ENCODE results near the gene RHBG. TPM values are rescaled to one million over a fixed set of nuclear protein-coding genes. Genes with fewer than 3 reads are reported as not detected.

The RHBG gene
- total and polyA plus RNA-seq, 2 donors (not counting 3 experiments of a cell fraction or from before 2014, with no cell fraction given) = not detected

DNA sequence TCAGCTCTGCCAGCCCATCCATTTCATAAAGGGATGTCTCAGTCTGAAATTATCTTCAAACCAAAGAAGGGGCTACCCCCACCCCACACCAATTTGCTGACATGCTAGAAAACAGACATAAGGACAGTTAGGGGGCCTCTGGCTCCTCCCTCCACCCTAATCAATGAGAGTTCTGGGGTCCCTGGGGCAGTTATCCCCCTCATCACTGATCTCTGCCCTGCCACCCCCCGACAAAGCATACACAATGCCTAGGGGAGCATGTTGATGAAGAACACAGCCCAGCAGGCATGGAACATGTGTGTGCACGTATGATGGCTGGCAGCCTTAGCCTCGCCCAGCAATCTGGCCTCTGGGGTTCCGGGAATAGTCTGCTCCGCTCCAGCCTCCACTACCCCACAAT lies 58.9 kb downstream of the RHBG start:
- ChIA-PET POLR2A (no interaction called here), CTCF (interaction anchor here (1.9 to 7.0 kb wide), 3 partner anchors 18 to 42 kb away, joined by 4 to 82 read pairs (median 9); no protein-coding TSS in a partner anchor)
- Histone ChIP-seq H3K4me1 (ENCODE audit: control insufficient read depth, extremely low read depth, insufficient read depth, low read length) (no peaks in the 10 kb centered on the region), H3K9ac (replicated peaks; ENCODE audit: extremely low read depth, insufficient read depth, low read length) (no peak overlapping the region), H3K4me3 (replicated peaks in 1 of 3; ENCODE audit: insufficient read depth in 1 of 3, low read depth in 1 of 3, low read length in 3 of 3) (no peak overlapping the region), H3K9me3 (replicated peaks; ENCODE audit: control insufficient read depth, insufficient read depth, low read length) (no peaks in the 10 kb centered on the region), H3K36me3 (ENCODE audit: control insufficient read depth in 2 of 2, extremely low read depth in 1 of 2, insufficient read depth in 2 of 2, low read length in 2 of 2) (no peaks in the 10 kb centered on the region), H3K9me1 (replicated peaks; ENCODE audit: control insufficient read depth, extremely low read depth, insufficient read depth, low read length) (no peaks in the 10 kb centered on the region), H3K4me2 (ENCODE audit: insufficient read depth, low read length) (no peak overlapping the region), H2AFZ (ENCODE audit: low read depth, low read length) (no peak overlapping the region), H3K27me3 (ENCODE audit: control insufficient read depth in 2 of 2, insufficient read depth in 2 of 2, low read length in 2 of 2) (peaks cover 86 to 88% of the 10 kb centered on the region in 2 experiments), H3K27ac (ENCODE audit: insufficient read depth, low read depth, low read length) (no peak overlapping the region), H3K79me2 (ENCODE audit: control insufficient read depth, insufficient read depth, low read length) (no peaks in the 10 kb centered on the region), H4K20me1 (replicated peaks; ENCODE audit: control insufficient read depth, extremely low read depth, insufficient read depth, low read length) (no peaks in the 10 kb centered on the region)
- TF ChIP-seq EZH2 (IDR thresholded peaks at IDR 0.05; ENCODE audit: borderline replicate concordance, low read depth, low read length, severe bottlenecking) = no peak
- no peak for TF ChIP-seq CTCF (IDR thresholded peaks at IDR 0.05; ENCODE audit: extremely low read depth in 1 of 2, insufficient read depth in 1 of 2, low read depth in 1 of 2, low read length in 2 of 2)
- no peak for TF ChIP-seq GATA2 (IDR thresholded peaks at IDR 0.05; ENCODE audit: insufficient read depth, insufficient read length, low read depth, low read length)
- TF ChIP-seq, protein P1, sequence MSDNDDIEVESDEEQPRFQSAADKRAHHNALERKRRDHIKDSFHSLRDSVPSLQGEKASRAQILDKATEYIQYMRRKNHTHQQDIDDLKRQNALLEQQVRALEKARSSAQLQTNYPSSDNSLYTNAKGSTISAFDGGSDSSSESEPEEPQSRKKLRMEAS (IDR thresholded peaks at IDR 0.05; ENCODE audit: insufficient read depth, insufficient read length) = no peak
- no peak for TF ChIP-seq POLR2AphosphoS5 (IDR thresholded peaks at IDR 0.05; ENCODE audit: insufficient read depth, low read depth, low read length)
- no peak for TF ChIP-seq POLR2A (IDR thresholded peaks at IDR 0.05; ENCODE audit: low read depth, low read length)
- no peak for TF ChIP-seq JUN (IDR thresholded peaks at IDR 0.05; ENCODE audit: borderline replicate concordance, insufficient read depth, insufficient read length, low read depth)
- no peak for TF ChIP-seq FOS (IDR thresholded peaks at IDR 0.05; ENCODE audit: borderline replicate concordance, insufficient read depth, low read length)
- TF ChIP-seq MYC (IDR thresholded peaks at IDR 0.05; ENCODE audit: low read depth, low read length) = no peak
- FAIRE-seq (no peak), DNase-seq (ENCODE audit: low read depth, low spot score) (no peak)
- intact Hi-C loops (cut with micrococcal nuclease) (no loop called here), dilution Hi-C loops (cut with MboI; ENCODE audit: extremely low pct_ligation_motif_present, low sequenced_read_pairs) (no loop called here)
- BruUV-seq (replicated peaks) = no TSS peak

Data from endothelial cell of umbilical vein (primary cell).